Transverse colon (tissue), 4 donors: Measurements from ENCODE around the gene PCDHGA2. TPM values are rescaled to one million over a fixed set of nuclear protein-coding genes. Genes with fewer than 3 reads are reported as not detected.
"Not testable (repeated sequence)": the region's sequence is repeated elsewhere in the genome, so short reads cannot be mapped to it uniquely, and the experiment has no call there.

Experiments used
- DNase-seq: peaks from one replicate; pipeline ENCODE4 v3.0.0-alpha.2; 2019
- H3K27ac ChIP-seq, 4 donors: fragments of 200-600 bp; sonication (generic); 2 replicates each; pipeline ENCODE4 v1.5.1; 2016 to 2018; ENCODE audit warnings: inconsistent platforms in 4 of 4
- H3K27me3 ChIP-seq: fragments of 200-600 bp; sonication (generic); 2 replicates; pipeline ENCODE4 v1.5.1; 2017; ENCODE audit warnings: inconsistent platforms
- H3K36me3 ChIP-seq, 4 donors: fragments of 200-600 bp; sonication (generic); 2 replicates each; pipeline ENCODE4 v1.5.1; 2017 to 2019; ENCODE audit warnings: inconsistent platforms in 4 of 4
- H3K4me1 ChIP-seq, 4 donors: fragments of 200-600 bp; sonication (generic); 2 replicates each; pipeline ENCODE4 v1.5.1; 2017 to 2020; ENCODE audit warnings: inconsistent platforms in 4 of 4
- H3K4me3 ChIP-seq, 4 donors: fragments of 200-600 bp; sonication (generic); 1 replicate in 1 of 4; 2 replicates in 3 of 4; pipeline versions ENCODE4 v1.5.1 to v1.6.1; 2017 to 2019; ENCODE audit warnings: inconsistent platforms in 4 of 4
- H3K9me3 ChIP-seq, 2 donors: fragments of 200-600 bp; sonication (generic); 2 replicates each; pipeline ENCODE4 v1.5.1; 2017 to 2019; ENCODE audit warnings: inconsistent platforms in 2 of 2
- EP300 ChIP-seq: sonication (generic); formaldehyde crosslinking; IDR thresholded peaks from one replicate; pipeline ENCODE4 v1.6.1; 2017; ENCODE audit warnings: antibody characterized with exemption, low read depth
- POLR2A ChIP-seq: fragments of 450-650 bp; IDR thresholded peaks from one replicate; pipeline ENCODE4 v1.6.1; 2016; ENCODE audit warnings: antibody characterized with exemption, mild to moderate bottlenecking, moderate library complexity
- POLR2AphosphoS5 ChIP-seq, 3 donors: sonication (generic); formaldehyde crosslinking; IDR thresholded peaks; one replicate each; pipeline ENCODE4 v1.6.1; 2016; ENCODE audit warnings: antibody characterized with exemption in 3 of 3
- WGBS, 2 donors: methylation state at CpG; one replicate each; pipeline ENCODE4 v1.1.5; 2018; ENCODE audit warnings: low coverage in 1 of 2; 5-methylcytosine and 5-hydroxymethylcytosine counted together
- in situ Hi-C, 4 donors: fragments of 200-750 bp; cut with MboI; loops; one replicate each; pipeline versions ENCODE4 v1.15.0 to v1.15.1; 2017; ENCODE audit warnings: low sequenced_read_pairs in 3 of 4, low pct_ligation_motif_present in 1 of 4, low pct_unique_long_range_greater_than_20kb in 1 of 4
- intact Hi-C: fragments of 100-400 bp; cut with DNase I; formaldehyde crosslinking; loops from one replicate; pipeline ENCODE4 v1.15.1; 2023; ENCODE audit warnings: low total_unique reads
- total RNA-seq, 4 donors: library from RNA; depleted of rRNA; stranded (reverse); fragments of >200 nt; gene quantifications; one replicate each; pipeline ENCODE4 v1.1.0, GENCODE V29; 2016
- TF ChIP-seq, protein P1 (sequence below), 5 experiments: fragments of 200-600 bp in 3 of 5; fragments of 450-650 bp in 2 of 5; sonication (generic) in 3 of 5; IDR thresholded peaks; 1 replicate in 2 of 5; 2 replicates in 3 of 5; pipeline ENCODE4 v1.5.1; 2016 to 2017; ENCODE audit warnings: antibody characterized with exemption in 5 of 5, inconsistent platforms in 3 of 5, mild to moderate bottlenecking in 2 of 5, moderate library complexity in 1 of 5

Gene PCDHGA2
- total RNA-seq, 4 donors from 2014 or later, result 0.68 to 1.9 (median 1.6) TPM

DNA sequence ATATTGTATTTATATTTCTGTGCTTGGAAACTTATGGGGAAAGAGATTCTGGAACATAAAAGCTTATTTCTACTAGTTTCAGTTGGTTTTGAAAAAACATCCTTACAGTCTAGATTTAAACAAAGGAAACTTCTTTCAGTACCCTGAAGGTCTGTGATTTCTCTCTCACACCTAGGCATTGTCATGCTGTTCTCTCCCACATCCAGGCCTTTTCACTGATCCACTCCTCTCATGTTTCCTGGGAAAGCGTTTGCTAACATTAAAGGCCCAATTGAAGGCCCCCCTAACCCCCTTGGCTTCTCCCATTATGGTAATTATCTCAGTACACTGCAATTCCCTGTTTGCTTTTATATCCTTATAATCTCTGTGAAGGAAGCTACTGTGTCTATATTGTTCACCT lies 4.2 kb downstream of the PCDHGA2 start:
- DNase-seq, result no peak
- H3K27ac ChIP-seq, result no peak overlapping the region
- peaks cover 24% of the 10 kb centered on the region for H3K27me3 ChIP-seq
- no peaks in the 10 kb centered on the region for H3K4me1 ChIP-seq
- no peak overlapping the region for H3K4me3 ChIP-seq
- H3K9me3 ChIP-seq, result peaks cover 38 to 54% of the 10 kb centered on the region in 2 donors
- no peaks in the 10 kb centered on the region for H3K36me3 ChIP-seq
- TF ChIP-seq, protein P1, sequence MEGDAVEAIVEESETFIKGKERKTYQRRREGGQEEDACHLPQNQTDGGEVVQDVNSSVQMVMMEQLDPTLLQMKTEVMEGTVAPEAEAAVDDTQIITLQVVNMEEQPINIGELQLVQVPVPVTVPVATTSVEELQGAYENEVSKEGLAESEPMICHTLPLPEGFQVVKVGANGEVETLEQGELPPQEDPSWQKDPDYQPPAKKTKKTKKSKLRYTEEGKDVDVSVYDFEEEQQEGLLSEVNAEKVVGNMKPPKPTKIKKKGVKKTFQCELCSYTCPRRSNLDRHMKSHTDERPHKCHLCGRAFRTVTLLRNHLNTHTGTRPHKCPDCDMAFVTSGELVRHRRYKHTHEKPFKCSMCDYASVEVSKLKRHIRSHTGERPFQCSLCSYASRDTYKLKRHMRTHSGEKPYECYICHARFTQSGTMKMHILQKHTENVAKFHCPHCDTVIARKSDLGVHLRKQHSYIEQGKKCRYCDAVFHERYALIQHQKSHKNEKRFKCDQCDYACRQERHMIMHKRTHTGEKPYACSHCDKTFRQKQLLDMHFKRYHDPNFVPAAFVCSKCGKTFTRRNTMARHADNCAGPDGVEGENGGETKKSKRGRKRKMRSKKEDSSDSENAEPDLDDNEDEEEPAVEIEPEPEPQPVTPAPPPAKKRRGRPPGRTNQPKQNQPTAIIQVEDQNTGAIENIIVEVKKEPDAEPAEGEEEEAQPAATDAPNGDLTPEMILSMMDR (IDR thresholded peaks at IDR 0.05), result no peak
- no peak for TF ChIP-seq POLR2AphosphoS5 (IDR thresholded peaks at IDR 0.05)
- TF ChIP-seq EP300, result no peak
- no peak for TF ChIP-seq POLR2A
- intact Hi-C loops (no loop called here), in situ Hi-C loops (no loop called here)
- WGBS, 2 donors, result 10 to 45% methylated on average over 1 of the region's 1 CpG

DNA sequence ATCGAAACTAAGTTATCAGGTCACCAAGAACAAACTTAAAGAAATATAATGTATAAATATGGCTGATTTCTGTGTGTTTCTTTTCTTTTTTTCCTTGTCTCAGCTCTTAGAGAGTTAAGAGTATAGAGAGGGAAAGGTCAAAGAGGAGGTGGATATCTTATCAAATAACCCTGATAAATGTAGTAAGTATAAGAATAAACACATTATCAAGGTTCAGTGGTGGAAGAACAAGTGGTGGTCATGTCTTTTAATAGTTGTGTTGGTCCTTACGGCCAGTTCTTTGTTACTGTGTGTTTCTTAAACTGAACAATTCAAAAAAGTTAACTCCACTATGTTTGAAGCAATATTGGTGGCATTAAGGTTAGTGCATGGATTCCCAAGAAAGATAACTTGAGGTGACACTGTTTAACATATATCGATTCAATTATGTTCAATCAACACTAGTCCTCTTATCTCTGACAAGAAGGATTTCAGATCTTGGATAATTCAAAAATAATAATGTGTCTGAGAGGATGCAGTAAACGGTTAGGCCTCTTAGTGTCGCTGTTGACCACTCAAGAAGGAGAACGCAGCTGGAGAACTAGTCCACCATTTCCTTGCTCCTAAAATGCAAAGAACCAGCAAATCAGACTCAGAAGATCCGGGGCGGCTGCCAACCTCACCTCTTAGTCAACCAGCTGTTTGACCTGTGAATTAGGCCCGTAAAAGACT lies 4.8 kb downstream of the PCDHGA2 start, which contains the start of gene PCDHGA3:
Gene PCDHGA3 (plus strand): TSS at position 588 of the 711 bp plus-strand sequence. CDS start 205 bp downstream, outside the sequence.
- WGBS, 2 donors, result 35 to 55% methylated on average over 8 to 9 of the region's 9 CpGs
- H3K4me1 ChIP-seq, result no peaks in the 10 kb centered on the region
- in situ Hi-C loops, result no loop called here
- peak within 1 kb of the TSS in 1 of 4 donors; percentile 12 for H3K4me3 ChIP-seq
- intact Hi-C loops, result no loop called here
- no peaks in the 10 kb centered on the region for H3K36me3 ChIP-seq
- peaks cover 36 to 54% of the 10 kb centered on the region in 2 donors for H3K9me3 ChIP-seq
- H3K27me3 ChIP-seq, result peaks cover 20% of the 10 kb centered on the region
- DNase-seq, result no peak
- H3K27ac ChIP-seq, result no peak within 1 kb of the TSS
- TF ChIP-seq, protein P1 (IDR thresholded peaks at IDR 0.05), result no peak
- TF ChIP-seq EP300, result no peak
- no peak for TF ChIP-seq POLR2AphosphoS5 (IDR thresholded peaks at IDR 0.05)
- no peak for TF ChIP-seq POLR2A

DNA sequence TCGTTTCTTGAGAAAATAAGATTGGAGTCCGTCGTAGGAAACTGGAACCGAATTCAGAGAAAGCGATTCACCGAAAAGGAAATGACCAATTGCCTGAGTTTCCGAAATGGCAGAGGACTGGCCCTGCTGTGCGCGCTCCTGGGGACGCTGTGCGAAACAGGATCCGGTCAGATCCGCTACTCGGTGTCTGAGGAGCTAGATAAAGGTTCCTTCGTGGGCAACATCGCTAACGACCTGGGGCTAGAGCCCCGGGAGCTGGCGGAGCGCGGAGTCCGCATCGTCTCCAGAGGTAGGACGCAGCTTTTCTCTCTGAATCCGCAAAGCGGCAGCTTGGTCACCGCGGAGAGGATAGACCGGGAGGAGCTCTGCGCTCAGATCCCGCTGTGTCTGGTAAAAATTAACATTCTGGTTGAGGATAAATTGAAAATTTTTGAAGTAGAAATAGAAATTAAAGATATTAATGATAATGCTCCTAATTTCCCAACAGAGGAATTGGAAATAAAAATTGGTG lies 5.4 kb downstream of the PCDHGA2 start:
- Histone ChIP-seq H3K9me3 (peaks cover 30 to 49% of the 10 kb centered on the region in 2 donors), H3K27ac (no peak overlapping the region), H3K36me3 (no peaks in the 10 kb centered on the region), H3K4me3 (peak overlapping the region in 1 of 4 donors; percentile 12), H3K4me1 (no peaks in the 10 kb centered on the region), H3K27me3 (peaks cover 14% of the 10 kb centered on the region)
- no peak for DNase-seq
- in situ Hi-C loops, result no loop called here
- WGBS, 2 donors, result 57 to 66% methylated on average over 22 to 31 of the region's 31 CpGs
- TF ChIP-seq EP300 (no peak), POLR2A (no peak), POLR2AphosphoS5 (IDR thresholded peaks at IDR 0.05) (no peak)
- TF ChIP-seq, protein P1 (IDR thresholded peaks at IDR 0.05), result no peak
- intact Hi-C loops, result no loop called here

DNA sequence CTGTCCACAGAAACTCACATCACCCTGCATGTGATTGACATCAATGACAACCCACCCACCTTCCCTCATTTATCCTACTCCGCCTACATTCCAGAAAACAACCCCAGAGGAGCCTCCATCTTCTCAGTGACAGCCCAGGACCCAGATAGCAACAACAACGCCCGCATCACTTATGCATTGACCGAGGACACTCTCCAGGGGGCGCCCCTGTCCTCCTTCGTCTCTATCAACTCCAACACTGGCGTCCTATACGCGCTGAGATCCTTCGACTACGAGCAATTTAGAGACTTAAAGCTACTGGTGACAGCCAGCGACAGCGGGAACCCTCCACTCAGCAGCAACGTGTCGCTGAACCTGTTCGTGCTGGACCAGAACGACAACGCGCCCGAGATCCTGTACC lies 6.8 kb downstream of the PCDHGA2 start:
- peaks cover 12% of the 10 kb centered on the region for H3K27me3 ChIP-seq
- no peak overlapping the region for H3K4me3 ChIP-seq
- WGBS, 2 donors, result 62 to 71% methylated on average over 14 to 20 of the region's 20 CpGs
- intact Hi-C loops (no loop called here), in situ Hi-C loops (no loop called here)
- H3K27ac ChIP-seq, result no peak overlapping the region
- H3K9me3 ChIP-seq, result peaks cover 21 to 46% of the 10 kb centered on the region in 2 donors
- TF ChIP-seq POLR2A (no peak), EP300 (no peak), POLR2AphosphoS5 (IDR thresholded peaks at IDR 0.05) (no peak)
- TF ChIP-seq, protein P1 (IDR thresholded peaks at IDR 0.05), result no peak
- no peak for DNase-seq
- H3K36me3 ChIP-seq, result no peaks in the 10 kb centered on the region
- H3K4me1 ChIP-seq, result no peaks in the 10 kb centered on the region

DNA sequence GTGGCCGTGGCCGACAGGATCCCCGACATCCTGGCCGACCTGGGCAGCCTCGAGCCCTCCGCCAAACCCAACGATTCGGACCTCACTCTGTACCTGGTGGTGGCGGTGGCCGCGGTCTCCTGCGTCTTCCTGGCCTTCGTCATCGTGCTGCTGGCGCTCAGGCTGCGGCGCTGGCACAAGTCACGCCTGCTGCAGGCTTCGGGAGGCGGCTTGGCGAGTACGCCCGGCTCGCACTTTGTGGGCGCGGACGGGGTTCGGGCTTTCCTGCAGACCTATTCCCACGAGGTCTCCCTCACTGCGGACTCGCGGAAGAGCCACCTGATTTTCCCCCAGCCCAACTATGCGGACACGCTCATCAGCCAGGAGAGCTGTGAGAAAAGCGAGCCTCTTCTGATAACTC lies 7.5 kb downstream of the PCDHGA2 start:
- H3K27ac ChIP-seq, in situ Hi-C loops, intact Hi-C loops, H3K36me3 ChIP-seq, H3K4me3 ChIP-seq, H3K4me1 ChIP-seq, DNase-seq: not testable (repeated sequence)
- H3K27me3 ChIP-seq, result peaks cover 15% of the 10 kb centered on the region
- 79 to 83% methylated on average over 6 to 16 of the region's 35 CpGs for WGBS, 2 donors
- H3K9me3 ChIP-seq, result peaks cover 26 to 51% of the 10 kb centered on the region in 2 donors
